ENCODE data around the gene TRPC4AP.

The TRPC4AP gene

DNA sequence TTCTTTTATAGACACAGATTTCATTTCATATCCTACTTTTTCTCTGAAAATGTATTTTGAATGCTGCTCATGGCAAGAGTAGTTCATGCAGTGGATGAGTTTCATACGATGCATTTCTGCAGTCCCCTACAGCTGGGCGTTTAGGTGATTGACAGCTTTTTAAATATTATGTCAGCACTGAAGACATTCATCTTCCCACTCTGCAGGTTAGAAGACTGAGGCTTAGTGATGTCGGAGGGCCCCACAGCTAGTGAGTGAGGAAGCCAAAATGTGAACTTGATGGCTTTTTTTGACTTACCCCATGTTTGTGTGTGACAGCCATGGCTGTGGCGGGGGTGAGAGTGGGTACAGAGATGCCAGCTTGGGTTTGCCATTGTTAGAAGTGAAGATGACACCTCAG, 103.5 kb downstream of the TRPC4AP start:
- ChIA-PET POLR2A (interaction anchor here (0.7 to 0.8 kb wide), 2 partner anchors 12 to 147 kb away, joined by 3 to 14 read pairs; no protein-coding TSS in a partner anchor), CTCF (interaction anchor here (1.1 kb wide), 1 partner anchor 27 kb away, joined by 3 read pairs; no protein-coding TSS in a partner anchor)
- Histone ChIP-seq H3K4me1 (ENCODE audit: control extremely low read depth in 1 of 4, control insufficient read depth in 4 of 4, insufficient read depth in 4 of 4, low read length in 3 of 4) (no peaks in the 10 kb centered on the region), H3K9me3 (ENCODE audit: control extremely low read depth in 1 of 5, control insufficient read depth in 4 of 5, insufficient read depth in 2 of 5, low read depth in 1 of 5, low read length in 4 of 5) (no peaks in the 10 kb centered on the region), H3K36me3 (ENCODE audit: control insufficient read depth in 4 of 4, insufficient read depth in 4 of 4, low read length in 3 of 4) (peaks cover 2 to 13% (median 5%) of the 10 kb centered on the region in 4 experiments), H3K27me3 (replicated peaks in 2 of 5; ENCODE audit: control insufficient read depth in 4 of 5, insufficient read depth in 5 of 5, low read length in 4 of 5) (peaks cover 0 to 17% (median 0%) of the 10 kb centered on the region in 5 experiments), H3K27ac (ENCODE audit: insufficient read depth in 1 of 2, low read depth in 1 of 2, low read length in 2 of 2, poor library complexity in 1 of 2, severe bottlenecking in 2 of 2) (no peak overlapping the region), H3K4me3 (ENCODE audit: control insufficient read depth in 1 of 7, extremely low read depth in 1 of 7, insufficient read depth in 4 of 7, low read depth in 2 of 7, low read length in 6 of 7) (no peak overlapping the region)
- WGBS (ENCODE audit: insufficient coverage) = 85% methylated on average over 3 of the region's 4 CpGs
- DNase-seq = no peak

DNA sequence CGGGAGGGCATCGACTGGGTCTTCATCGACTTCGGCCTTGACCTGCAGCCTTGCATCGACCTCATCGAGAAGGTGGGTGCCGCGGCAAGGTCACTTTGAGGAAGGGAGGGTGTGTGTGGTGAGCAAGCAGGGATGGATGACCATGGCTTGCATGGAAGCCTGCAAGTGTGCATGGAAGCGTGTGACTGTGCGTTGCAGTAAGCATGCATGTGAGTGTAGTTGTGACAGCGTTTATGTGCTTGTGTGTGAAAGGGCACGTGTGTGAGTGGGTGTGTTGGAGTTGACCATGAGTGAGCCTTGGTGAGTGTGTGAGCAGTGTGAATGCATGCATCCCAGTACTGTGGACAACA, 104.4 kb downstream of the TRPC4AP start:
- DNase-seq = no peak
- 96% methylated on average over 12 of the region's 12 CpGs for WGBS (ENCODE audit: insufficient coverage)
- Histone ChIP-seq H3K9me3 (ENCODE audit: control extremely low read depth in 1 of 5, control insufficient read depth in 4 of 5, insufficient read depth in 2 of 5, low read depth in 1 of 5, low read length in 4 of 5) (no peaks in the 10 kb centered on the region), H3K4me1 (ENCODE audit: control extremely low read depth in 1 of 4, control insufficient read depth in 4 of 4, insufficient read depth in 4 of 4, low read length in 3 of 4) (no peaks in the 10 kb centered on the region), H3K27ac (ENCODE audit: insufficient read depth in 1 of 2, low read depth in 1 of 2, low read length in 2 of 2, poor library complexity in 1 of 2, severe bottlenecking in 2 of 2) (no peak overlapping the region), H3K4me3 (ENCODE audit: control insufficient read depth in 1 of 7, extremely low read depth in 1 of 7, insufficient read depth in 4 of 7, low read depth in 2 of 7, low read length in 6 of 7) (no peak overlapping the region), H3K27me3 (replicated peaks in 2 of 5; ENCODE audit: control insufficient read depth in 4 of 5, insufficient read depth in 5 of 5, low read length in 4 of 5) (peaks cover 0 to 26% (median 4%) of the 10 kb centered on the region in 5 experiments), H3K36me3 (ENCODE audit: control insufficient read depth in 4 of 4, insufficient read depth in 4 of 4, low read length in 3 of 4) (peaks cover 0 to 3% (median 0%) of the 10 kb centered on the region in 4 experiments)
- ChIA-PET POLR2A (no interaction called here), CTCF (interaction anchor here (1.0 kb wide), 1 partner anchor 10 kb away, joined by 3 read pairs; no protein-coding TSS in a partner anchor)

DNA sequence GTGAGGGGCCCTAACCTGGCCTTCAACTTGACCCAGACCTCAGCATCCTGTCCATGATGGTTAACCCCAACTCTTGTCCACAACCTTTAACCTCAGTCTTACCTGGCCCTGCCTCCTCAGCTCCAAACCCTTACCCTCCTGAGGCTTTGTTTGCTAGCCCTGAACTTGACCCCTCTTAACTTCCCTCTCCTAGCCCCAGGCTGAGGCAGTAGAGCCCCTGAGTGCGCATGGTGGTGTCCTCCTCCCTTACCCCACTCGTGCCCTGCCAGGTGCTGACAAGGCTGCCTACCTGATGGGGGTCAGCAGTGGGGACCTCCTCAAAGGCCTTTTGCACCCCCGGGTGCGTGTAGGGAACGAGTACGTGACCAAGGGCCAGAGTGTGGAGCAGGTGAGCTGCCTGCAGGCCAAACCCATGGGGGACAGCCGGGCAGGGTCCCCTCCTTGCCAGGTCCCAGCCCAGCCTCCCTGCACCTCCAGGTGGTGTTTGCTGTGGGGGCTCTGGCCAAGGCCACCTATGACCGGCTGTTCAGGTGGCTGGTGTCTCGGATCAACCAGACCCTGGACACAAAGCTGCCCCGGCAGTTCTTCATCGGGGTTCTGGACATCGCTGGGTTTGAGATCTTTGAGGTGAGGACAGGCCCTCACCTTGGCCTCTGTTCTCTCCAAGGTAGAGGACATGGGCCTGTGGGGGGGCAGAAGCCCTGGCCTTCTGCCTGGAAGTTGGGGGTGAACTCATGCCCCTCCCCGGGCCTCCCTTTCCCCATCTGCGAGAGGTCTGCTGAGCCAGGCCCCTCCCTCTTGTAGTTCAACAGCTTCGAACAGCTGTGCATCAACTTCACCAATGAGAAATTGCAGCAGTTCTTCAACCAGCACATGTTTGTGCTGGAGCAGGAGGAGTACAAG, 105.1 kb downstream of the TRPC4AP start:
- POLR2A ChIA-PET = no interaction called here
- Histone ChIP-seq H3K36me3 (ENCODE audit: control insufficient read depth in 4 of 4, insufficient read depth in 4 of 4, low read length in 3 of 4) (no peaks in the 10 kb centered on the region), H3K4me3 (ENCODE audit: control insufficient read depth in 1 of 7, extremely low read depth in 1 of 7, insufficient read depth in 4 of 7, low read depth in 2 of 7, low read length in 6 of 7) (no peak overlapping the region), H3K27me3 (replicated peaks in 2 of 5; ENCODE audit: control insufficient read depth in 4 of 5, insufficient read depth in 5 of 5, low read length in 4 of 5) (peaks cover 0 to 32% (median 4%) of the 10 kb centered on the region in 5 experiments), H3K27ac (ENCODE audit: insufficient read depth in 1 of 2, low read depth in 1 of 2, low read length in 2 of 2, poor library complexity in 1 of 2, severe bottlenecking in 2 of 2) (no peak overlapping the region), H3K9me3 (ENCODE audit: control extremely low read depth in 1 of 5, control insufficient read depth in 4 of 5, insufficient read depth in 2 of 5, low read depth in 1 of 5, low read length in 4 of 5) (no peaks in the 10 kb centered on the region), H3K4me1 (ENCODE audit: control extremely low read depth in 1 of 4, control insufficient read depth in 4 of 4, insufficient read depth in 4 of 4, low read length in 3 of 4) (no peaks in the 10 kb centered on the region)
- CTCF ChIA-PET = interaction anchor here (1.0 to 1.5 kb wide), 2 partner anchors 10 to 14 kb away, joined by 3 read pairs; no protein-coding TSS in a partner anchor
- WGBS (ENCODE audit: insufficient coverage) = 92% methylated on average over 12 of the region's 15 CpGs
- no peak for DNase-seq

DNA sequence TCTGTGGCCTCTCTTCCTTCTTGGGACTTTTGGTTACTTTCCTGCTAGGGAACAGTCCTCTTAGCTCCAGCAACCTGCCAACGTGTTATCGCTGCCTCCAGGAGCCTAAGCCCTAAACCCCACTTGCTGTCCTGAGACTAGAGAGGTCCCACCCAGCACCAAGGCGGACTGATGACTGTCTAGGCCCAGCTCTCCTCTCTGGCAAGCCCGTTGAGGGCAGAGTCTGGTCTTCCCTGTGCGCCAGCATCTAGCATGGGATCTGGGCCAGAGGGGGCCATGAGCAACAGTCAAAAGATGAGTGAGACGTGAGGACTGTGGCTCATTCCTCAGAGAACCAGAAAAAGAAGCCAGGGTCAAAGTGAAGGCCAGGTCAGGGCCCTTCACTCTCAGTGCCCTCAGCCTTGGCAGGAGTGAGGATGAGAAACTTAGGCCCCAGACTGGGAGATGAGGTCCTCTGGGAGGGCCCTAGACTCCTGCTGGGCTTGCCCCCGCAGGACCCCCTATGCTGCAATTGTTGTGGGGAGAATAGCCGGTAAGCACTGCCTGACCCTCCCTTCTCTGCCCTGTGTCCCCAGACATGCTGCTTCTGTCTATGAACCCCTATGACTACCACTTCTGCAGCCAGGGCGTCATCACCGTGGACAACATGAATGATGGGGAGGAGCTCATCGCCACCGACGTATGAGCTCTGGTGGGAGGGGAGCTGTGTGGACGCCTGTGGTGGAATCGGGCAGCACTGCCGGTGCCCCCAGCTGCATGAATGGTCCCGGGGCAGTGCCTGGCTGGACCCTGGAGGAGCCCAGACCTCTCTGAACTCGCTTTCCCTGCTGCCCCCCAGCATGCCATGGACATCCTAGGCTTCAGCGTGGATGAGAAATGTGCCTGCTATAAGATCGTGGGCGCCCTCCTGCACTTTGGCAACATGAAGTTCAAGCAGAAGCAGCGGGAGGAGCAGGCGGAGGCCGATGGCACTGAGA, 106.0 kb downstream of the TRPC4AP start:
- Histone ChIP-seq H3K4me1 (ENCODE audit: control extremely low read depth in 1 of 4, control insufficient read depth in 4 of 4, insufficient read depth in 4 of 4, low read length in 3 of 4) (no peaks in the 10 kb centered on the region), H3K27me3 (replicated peaks in 2 of 5; ENCODE audit: control insufficient read depth in 4 of 5, insufficient read depth in 5 of 5, low read length in 4 of 5) (peaks cover 0 to 34% (median 4%) of the 10 kb centered on the region in 5 experiments), H3K36me3 (ENCODE audit: control insufficient read depth in 4 of 4, insufficient read depth in 4 of 4, low read length in 3 of 4) (no peaks in the 10 kb centered on the region), H3K27ac (ENCODE audit: insufficient read depth in 1 of 2, low read depth in 1 of 2, low read length in 2 of 2, poor library complexity in 1 of 2, severe bottlenecking in 2 of 2) (no peak overlapping the region), H3K4me3 (ENCODE audit: control insufficient read depth in 1 of 7, extremely low read depth in 1 of 7, insufficient read depth in 4 of 7, low read depth in 2 of 7, low read length in 6 of 7) (no peak overlapping the region), H3K9me3 (ENCODE audit: control extremely low read depth in 1 of 5, control insufficient read depth in 4 of 5, insufficient read depth in 2 of 5, low read depth in 1 of 5, low read length in 4 of 5) (no peaks in the 10 kb centered on the region)
- POLR2A ChIA-PET = interaction anchor here (0.6 kb wide), 1 partner anchor 1523 kb away, joined by 3 read pairs; no protein-coding TSS in a partner anchor
- no peak for DNase-seq
- CTCF ChIA-PET = interaction anchor here (1.5 kb wide), 1 partner anchor 15 kb away, joined by 3 read pairs; no protein-coding TSS in a partner anchor
- 88% methylated on average over 17 of the region's 24 CpGs for WGBS (ENCODE audit: insufficient coverage)

DNA sequence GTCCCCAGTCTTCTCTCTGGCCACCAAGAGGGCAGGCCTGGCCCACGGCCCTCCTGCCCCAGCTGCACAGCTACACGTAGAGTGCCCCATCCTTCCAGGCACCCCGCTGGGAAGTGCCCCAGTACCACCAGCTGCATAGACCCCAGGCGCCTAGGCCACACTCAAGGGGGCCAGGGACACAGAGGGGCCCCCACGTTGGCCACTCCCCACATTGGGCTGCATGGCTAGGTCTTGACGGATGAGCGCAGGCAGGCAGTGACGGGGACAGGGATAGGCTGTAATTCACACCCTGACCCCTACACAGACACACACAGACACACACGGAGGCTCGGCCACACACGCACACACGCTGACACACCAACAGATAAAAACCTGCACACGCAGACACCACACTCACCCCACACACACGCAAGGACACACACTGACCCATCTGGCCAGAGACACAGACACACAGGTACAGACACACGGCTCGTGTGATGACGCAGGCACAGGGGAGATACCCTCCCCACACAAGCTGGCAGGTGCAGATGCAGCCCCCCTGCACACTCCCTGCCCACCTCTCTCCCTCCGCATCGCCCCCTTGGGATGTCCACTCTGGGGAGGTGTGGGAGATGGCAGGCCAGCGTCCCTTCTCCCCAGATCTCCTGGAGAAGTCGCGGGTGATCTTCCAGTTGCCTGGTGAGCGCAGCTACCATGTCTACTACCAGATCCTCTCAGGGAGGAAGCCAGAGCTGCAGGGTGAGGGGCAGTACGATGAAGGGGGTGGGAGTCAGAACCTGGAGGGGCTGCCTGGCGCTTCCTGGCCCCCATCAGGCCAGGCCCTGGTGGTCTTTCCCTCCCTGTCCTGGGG, 106.9 kb downstream of the TRPC4AP start:
- Histone ChIP-seq H3K9me3 (ENCODE audit: control extremely low read depth in 1 of 5, control insufficient read depth in 4 of 5, insufficient read depth in 2 of 5, low read depth in 1 of 5, low read length in 4 of 5) (no peaks in the 10 kb centered on the region), H3K27me3 (replicated peaks in 2 of 5; ENCODE audit: control insufficient read depth in 4 of 5, insufficient read depth in 5 of 5, low read length in 4 of 5) (peaks cover 0 to 34% (median 4%) of the 10 kb centered on the region in 5 experiments), H3K4me3 (ENCODE audit: control insufficient read depth in 1 of 7, extremely low read depth in 1 of 7, insufficient read depth in 4 of 7, low read depth in 2 of 7, low read length in 6 of 7) (no peak overlapping the region), H3K4me1 (ENCODE audit: control extremely low read depth in 1 of 4, control insufficient read depth in 4 of 4, insufficient read depth in 4 of 4, low read length in 3 of 4) (no peaks in the 10 kb centered on the region), H3K36me3 (ENCODE audit: control insufficient read depth in 4 of 4, insufficient read depth in 4 of 4, low read length in 3 of 4) (no peaks in the 10 kb centered on the region), H3K27ac (ENCODE audit: insufficient read depth in 1 of 2, low read depth in 1 of 2, low read length in 2 of 2, poor library complexity in 1 of 2, severe bottlenecking in 2 of 2) (no peak overlapping the region)
- CTCF ChIA-PET = interaction anchor here (1.0 to 1.5 kb wide), 2 partner anchors 10 to 16 kb away, joined by 3 read pairs; no protein-coding TSS in a partner anchor
- no peak for DNase-seq
- WGBS (ENCODE audit: insufficient coverage) = 89% methylated on average over 17 of the region's 25 CpGs
- POLR2A ChIA-PET = interaction anchor here (0.6 kb wide), 2 partner anchors 347 to 1522 kb away, joined by 3 read pairs; no protein-coding TSS in a partner anchor

DNA sequence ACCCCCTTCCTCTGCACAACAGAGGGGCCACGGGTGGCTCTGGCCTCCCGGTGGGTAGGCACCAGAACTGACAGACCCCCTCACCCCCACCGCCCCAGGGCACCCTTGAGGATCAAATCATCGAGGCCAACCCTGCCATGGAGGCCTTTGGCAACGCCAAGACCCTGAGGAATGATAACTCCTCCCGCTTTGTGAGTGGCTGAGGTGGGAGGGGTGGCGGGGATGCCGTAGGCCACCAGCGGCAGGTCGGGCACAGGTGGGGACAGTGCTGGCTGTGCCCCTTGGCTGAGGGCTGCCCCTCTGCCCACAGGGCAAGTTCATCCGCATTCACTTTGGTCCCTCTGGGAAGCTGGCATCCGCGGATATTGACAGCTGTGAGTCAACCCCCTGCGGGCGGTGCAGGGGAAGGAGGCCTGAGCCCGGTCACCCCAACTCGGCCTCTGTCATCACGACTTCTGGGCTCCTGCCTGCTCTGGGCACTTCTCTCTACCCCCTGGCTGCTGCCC, 107.8 kb downstream of the TRPC4AP start:
- CTCF ChIA-PET = interaction anchor here (1.0 kb wide), 1 partner anchor 11 kb away, joined by 3 read pairs; no protein-coding TSS in a partner anchor
- Histone ChIP-seq H3K4me1 (ENCODE audit: control extremely low read depth in 1 of 4, control insufficient read depth in 4 of 4, insufficient read depth in 4 of 4, low read length in 3 of 4) (no peaks in the 10 kb centered on the region), H3K27me3 (replicated peaks in 2 of 5; ENCODE audit: control insufficient read depth in 4 of 5, insufficient read depth in 5 of 5, low read length in 4 of 5) (peaks cover 0 to 34% (median 4%) of the 10 kb centered on the region in 5 experiments), H3K4me3 (ENCODE audit: control insufficient read depth in 1 of 7, extremely low read depth in 1 of 7, insufficient read depth in 4 of 7, low read depth in 2 of 7, low read length in 6 of 7) (no peak overlapping the region), H3K36me3 (ENCODE audit: control insufficient read depth in 4 of 4, insufficient read depth in 4 of 4, low read length in 3 of 4) (no peaks in the 10 kb centered on the region), H3K9me3 (ENCODE audit: control extremely low read depth in 1 of 5, control insufficient read depth in 4 of 5, insufficient read depth in 2 of 5, low read depth in 1 of 5, low read length in 4 of 5) (no peaks in the 10 kb centered on the region), H3K27ac (ENCODE audit: insufficient read depth in 1 of 2, low read depth in 1 of 2, low read length in 2 of 2, poor library complexity in 1 of 2, severe bottlenecking in 2 of 2) (no peak overlapping the region)
- no peak for DNase-seq
- WGBS (ENCODE audit: insufficient coverage) = 70% methylated on average over 14 of the region's 18 CpGs
- POLR2A ChIA-PET = interaction anchor here (0.6 kb wide), 1 partner anchor 347 kb away, joined by 3 read pairs; no protein-coding TSS in a partner anchor

Data from common myeloid progenitor, CD34-positive (primary cell).